ENCODE results near the gene SP8.

DNA sequence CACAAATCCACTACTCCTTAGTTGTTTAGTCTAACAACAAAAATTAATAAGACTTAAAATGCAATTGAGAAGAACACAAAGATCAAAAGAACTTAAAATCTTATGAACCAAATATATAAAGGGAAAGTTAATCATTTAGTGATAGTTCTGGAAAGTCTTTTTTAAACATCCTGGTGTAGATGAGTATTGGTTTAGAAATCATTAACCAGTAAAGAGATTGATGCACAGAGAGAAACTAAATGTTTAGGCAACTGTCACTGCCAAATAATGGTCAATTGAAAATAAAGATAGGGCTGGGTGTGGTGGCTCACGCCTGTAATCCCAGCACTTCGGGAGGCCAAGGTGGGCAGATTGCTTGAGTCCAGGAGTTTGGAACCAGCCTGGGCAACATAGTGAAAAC lies 44.9 kb downstream of the SP8 start:
- TF ChIP-seq, protein P1, sequence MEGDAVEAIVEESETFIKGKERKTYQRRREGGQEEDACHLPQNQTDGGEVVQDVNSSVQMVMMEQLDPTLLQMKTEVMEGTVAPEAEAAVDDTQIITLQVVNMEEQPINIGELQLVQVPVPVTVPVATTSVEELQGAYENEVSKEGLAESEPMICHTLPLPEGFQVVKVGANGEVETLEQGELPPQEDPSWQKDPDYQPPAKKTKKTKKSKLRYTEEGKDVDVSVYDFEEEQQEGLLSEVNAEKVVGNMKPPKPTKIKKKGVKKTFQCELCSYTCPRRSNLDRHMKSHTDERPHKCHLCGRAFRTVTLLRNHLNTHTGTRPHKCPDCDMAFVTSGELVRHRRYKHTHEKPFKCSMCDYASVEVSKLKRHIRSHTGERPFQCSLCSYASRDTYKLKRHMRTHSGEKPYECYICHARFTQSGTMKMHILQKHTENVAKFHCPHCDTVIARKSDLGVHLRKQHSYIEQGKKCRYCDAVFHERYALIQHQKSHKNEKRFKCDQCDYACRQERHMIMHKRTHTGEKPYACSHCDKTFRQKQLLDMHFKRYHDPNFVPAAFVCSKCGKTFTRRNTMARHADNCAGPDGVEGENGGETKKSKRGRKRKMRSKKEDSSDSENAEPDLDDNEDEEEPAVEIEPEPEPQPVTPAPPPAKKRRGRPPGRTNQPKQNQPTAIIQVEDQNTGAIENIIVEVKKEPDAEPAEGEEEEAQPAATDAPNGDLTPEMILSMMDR (IDR thresholded peaks at IDR 0.05): no peak
- TF ChIP-seq POLR2A (IDR thresholded peaks at IDR 0.05): no peak

Data from heart left ventricle (tissue), 13 donors.